T-helper 1 cell (primary cell): ENCODE measurements around the gene TRNT1.

ENCODE experiments used
- DNase-seq, 5 donors: peaks; one replicate each; pipeline ENCODE4 v3.0.0-alpha.2; 2012 to 2020
- total RNA-seq, 4 donors: gene quantifications; one replicate each; lab custom pipeline; 2026; lab: John Stamatoyannopoulos, UW

TRNT1 gene
- total RNA-seq: 52.4 to 98.0 (median 89.6) reads per million in 4 donors

DNA sequence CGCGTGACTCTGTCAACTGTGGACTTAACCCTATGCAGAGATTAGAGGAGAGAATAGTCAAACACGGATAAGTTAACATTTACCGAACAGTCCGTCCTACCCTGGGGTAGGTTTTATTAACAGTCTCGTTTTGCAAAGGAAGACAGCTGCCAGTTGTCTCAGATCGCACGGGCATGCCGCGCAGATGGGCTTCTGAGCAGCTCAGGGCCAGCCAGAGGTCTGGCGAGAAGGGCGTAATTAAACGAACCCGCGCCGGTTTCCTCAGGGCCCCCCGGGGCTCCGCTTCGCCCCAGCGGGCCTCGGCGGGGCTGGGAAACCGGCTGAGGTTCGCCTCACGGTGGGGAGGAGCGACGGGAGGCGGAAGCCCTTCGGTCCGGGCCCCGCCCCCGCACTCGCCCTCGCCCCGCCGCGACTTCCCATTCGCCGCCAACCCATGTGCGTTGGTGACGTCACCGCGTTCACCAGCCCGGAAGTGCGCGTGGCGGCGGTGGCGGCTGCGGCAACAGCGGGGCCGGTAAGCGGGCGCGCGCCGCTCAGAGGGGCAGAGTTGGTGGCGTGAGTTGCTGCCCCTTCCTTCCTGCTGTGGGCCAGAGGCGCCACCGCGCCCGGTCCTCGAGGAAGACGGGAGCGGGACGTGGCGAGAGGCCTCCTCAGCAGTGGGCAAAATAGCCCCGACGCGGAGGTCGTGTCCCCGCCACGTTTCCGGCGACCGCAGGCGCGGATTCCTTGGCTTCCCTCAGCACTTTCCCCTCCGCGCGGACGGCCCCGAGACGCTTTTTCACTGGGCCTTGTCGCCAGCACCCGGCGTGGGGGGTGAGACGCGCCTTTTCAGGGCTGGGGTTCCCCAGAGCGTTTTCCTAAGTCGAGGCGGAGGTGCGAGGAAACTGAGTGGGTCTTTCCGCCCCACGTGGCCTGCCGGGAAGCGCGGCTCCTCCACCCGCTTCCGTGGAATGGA, at the start of gene TRNT1:
Gene TRNT1 (plus strand): TSS at position 464 of the 955 bp plus-strand sequence. CDS start 2,101 bp downstream, outside the sequence.
- DNase-seq: peak; percentile 93 to 96 (median 93)

DNA sequence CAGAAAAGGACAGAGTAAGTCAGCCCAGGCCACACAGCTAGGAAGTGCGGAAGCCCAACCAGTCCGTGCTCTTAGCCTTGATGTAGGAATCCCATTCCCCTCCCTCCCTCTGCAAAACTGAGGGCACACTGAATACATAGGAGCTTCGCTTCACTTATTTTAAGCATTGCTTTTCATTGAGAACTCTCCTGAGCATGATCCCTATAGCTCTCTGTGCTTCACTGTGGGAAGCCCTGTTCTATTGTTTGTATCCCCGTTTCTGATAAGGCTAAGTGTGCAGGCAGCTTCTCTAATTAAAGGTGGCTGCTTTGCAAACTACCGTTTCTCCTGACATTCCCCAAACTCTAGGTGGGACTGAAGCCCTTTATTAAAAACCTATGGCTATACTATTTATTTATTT, 46.4 kb upstream of the TRNT1 start:
- DNase-seq: no peak

DNA sequence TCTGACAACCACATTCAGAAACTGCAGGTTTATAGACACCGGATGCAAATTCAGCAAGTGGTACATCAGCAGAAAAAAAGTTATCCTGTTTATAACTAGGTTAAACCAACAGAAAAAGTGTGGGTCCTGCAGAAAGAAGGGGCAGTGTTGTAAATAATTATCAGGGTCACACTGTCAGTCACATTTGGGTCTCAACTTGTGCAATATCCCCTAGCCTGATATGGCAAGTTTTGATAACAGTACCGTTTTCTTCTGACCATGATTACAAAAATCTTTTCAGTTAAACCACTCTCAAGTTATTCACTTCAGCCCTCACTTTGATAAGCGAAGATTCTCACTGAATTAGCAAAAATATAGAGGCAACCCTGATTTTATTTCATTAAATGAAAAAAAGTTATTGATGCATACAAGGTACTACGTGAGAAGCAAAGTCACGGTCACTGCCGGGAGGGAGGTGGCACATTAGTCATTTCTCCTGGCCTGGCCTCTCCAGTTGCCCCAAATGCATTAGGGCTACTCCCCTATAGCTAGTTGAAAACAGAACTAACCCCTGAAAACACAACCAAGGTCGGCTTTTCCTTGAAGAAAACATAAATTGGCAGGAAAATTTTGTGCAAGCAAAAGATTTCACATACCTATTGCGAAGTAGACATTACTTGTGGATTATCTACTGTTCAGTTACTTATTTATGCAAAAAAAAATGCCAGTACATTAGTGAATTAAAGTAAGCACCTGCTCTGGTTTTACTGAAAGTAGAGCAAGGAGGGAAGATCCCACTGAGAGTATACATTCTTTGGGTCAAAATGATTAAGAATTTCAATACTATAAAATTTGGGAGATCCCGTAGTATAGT, 45.1 kb upstream of the TRNT1 start:
- no peak for DNase-seq

GRCh38 chr3:3082234-3082924, 44.4 kb upstream of the TRNT1 start:
- no peak for DNase-seq

DNA sequence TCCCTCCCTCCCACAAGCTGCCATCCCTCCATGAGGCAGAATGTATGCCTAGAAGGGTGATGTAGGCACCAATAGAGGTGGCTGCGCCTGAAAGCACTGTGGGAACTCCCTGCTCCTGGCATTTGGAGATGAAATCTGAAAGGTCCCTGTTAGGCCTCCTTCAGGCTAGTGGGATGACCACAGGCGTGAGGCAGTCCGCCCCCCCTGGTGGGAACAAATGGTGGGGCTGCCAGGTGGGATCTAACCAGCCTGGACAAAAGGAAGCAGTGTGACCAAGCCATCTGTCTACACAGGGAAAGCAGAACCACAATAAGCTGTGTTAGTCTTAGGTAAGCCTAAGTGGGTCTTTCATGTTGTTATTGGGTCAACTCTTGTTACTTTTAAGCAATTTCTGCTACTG, 41.9 kb upstream of the TRNT1 start:
- no peak for DNase-seq

DNA sequence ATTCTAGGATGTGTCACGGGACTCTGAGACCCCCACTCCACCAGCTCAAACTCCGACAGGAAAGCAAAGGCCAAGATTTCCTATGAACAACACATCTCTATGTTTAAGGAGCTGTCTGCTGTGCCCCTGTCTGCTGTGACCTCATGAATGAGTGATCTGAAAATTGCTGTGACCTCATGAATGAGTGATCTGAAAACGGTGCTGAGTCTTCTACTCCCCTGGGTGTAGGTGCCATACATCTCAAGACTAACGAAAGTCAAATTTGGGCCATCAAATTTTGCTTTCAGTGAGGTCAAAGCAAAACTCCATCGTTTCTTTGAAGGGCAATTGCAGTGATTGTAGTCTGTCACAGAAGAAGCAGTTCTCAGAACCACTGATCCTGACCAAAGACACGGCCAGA, 41.0 kb upstream of the TRNT1 start:
- no peak for DNase-seq

DNA sequence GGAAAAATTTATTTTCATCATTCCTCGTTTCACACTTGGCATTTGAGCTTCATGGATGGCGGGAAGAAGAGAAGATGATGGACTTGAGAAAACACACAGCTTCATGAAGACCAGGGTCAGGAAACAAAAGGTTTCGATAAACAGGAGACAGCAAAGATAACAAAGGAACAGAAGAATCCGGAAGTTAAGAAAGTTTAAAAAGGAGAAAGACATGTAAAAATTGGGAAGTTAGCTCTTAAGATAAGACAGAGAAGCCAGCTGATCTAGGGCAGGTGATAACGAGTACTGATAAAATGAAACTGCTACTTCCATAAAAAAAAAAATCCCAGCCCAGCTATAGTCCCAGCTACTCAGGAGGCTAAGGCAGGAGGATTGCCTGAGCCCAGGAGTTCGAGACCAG, 40.5 kb upstream of the TRNT1 start:
- DNase-seq: no peak

DNA sequence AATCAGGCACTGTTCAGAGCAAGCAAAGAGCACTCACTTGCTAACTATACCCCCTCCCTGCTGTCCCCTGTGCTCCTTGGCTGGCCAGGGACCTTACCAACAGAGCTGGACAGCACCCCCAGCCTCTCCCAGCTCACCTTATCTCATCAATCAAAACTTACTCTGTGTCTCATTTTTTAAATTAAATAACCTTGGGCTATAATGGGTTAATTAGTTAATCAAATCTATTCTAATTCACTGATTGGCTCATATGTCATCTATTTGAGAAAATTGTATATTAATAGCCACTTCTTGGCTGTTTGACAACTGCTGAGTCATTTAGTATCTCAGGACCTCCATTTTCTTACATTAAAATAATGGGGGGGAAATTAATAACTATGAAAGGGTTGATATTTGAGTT, 39.5 kb upstream of the TRNT1 start:
- DNase-seq: no peak

- no peak for DNase-seq
These were observed 38.8 kb upstream of the TRNT1 start for GRCh38 chr3:3087716-3088465.

DNA sequence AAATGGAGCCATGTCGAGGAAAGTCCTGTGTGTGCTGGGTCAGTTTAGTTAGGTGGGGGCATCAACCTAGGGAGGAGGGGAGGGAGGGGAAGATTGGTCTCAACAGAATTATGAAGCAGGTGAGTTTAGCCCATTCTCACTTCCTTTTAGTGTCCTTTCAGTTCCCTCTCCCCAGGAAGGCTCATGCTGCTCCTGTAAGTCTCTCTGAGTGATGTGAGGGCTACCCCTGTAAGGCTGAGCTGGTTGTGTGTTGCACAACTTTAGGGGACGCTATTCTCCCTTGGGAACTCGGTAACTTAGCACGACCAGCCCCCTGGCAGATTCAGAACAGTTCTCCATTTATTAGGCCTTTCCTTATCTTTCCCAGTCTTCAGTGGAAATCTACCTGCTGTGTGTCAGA, 37.7 kb upstream of the TRNT1 start:
- DNase-seq: no peak

- no peak for DNase-seq
These were observed 28.8 kb upstream of the TRNT1 start for GRCh38 chr3:3097958-3098357.

DNA sequence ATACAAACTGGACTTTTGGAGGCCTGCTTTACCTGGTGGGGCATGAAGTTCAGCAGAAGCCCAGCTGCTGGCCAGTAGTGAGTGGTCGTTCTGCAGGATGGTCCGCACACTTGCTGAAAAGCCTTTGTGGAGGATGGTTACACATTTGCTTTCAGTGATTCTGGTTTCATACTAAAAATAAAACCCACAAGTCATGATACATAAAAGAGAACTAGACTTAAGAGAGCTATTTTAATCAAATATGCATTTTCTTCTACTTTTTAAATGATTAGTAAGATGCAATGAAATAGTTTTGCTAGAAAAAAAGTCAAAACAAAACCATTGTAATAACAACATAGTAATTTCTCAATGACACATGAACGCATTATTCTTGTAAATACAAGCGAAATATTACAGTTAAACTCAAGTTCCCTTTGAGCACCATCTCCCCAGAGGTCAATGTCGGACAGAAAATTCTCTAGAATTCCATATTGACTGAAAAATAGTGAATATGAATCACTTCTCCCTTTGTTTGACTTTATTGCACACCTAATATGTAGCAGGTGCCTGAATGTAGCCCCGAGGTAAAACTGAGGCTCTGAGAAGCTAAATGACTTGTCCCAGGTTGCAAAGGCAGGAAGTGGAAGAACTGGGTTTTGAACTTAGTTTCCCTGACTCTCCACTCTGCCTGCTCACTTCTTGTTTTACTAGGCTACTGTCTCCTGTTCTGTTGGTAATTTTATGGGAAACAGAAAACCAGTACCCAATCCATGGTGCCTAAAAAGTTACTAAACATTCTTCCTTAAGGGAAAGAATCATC, 24.9 kb upstream of the TRNT1 start:
- no peak for DNase-seq

- DNase-seq: no peak
These were observed 24.0 kb upstream of the TRNT1 start for GRCh38 chr3:3102751-3103150.

DNA sequence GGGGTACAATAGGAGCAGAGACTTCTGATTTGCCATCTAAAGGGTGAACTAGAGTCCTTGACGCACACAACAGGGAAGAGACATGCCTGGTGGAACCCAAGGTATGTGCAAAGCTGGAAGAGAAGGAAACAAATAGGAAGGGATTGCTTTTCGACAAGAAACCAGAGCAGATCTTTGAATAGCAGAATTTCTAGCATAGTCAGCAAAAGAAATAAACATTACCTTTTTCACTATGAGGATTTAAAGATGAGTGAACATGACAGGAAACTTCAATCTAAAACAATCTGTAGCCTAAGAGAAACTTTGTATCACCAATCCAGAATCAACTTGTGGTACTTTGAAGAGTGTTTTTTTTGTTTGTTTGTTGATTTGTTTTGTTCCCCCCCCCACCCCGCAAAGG, 21.5 kb upstream of the TRNT1 start:
- DNase-seq: no peak

DNA sequence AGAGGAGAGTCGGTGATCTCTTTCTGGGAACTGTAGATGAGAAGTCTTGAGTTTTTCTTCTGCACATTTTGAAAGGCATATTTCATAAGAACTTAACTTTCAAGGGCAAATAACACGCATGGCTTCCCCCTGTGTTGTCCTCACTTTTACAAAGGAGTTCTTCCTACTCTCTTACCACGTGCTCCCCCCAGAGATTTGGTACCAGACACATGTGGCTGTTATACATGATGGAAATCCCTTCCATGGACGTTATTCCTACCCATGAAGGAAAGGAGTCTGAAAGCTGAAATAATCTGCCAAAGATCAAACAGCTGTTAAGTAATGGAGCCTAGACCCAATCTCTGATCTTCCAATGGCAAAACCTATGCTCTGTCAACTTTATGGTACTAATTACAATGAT, 20.9 kb upstream of the TRNT1 start:
- no peak for DNase-seq

DNA sequence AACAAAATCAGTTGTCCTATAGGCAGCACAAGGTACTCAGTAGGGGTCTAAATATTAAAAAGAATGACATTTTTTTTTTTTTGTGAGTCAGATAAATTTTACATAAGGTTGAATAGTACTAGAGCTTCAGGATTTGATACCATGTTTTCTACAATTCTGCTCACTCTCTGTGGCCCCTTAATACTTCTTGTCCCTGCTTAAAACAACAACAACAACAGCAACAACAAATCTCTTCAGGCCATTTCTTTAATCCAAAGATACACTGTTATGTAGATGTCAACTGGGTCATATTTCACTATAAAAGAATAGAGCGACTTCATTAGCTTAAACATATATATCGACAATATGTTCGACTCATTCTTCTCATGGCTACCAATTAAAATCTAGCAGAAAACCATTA, 19.6 kb upstream of the TRNT1 start:
- no peak for DNase-seq

GRCh38 chr3:3107858-3108257, 18.9 kb upstream of the TRNT1 start:
- DNase-seq: no peak

DNA sequence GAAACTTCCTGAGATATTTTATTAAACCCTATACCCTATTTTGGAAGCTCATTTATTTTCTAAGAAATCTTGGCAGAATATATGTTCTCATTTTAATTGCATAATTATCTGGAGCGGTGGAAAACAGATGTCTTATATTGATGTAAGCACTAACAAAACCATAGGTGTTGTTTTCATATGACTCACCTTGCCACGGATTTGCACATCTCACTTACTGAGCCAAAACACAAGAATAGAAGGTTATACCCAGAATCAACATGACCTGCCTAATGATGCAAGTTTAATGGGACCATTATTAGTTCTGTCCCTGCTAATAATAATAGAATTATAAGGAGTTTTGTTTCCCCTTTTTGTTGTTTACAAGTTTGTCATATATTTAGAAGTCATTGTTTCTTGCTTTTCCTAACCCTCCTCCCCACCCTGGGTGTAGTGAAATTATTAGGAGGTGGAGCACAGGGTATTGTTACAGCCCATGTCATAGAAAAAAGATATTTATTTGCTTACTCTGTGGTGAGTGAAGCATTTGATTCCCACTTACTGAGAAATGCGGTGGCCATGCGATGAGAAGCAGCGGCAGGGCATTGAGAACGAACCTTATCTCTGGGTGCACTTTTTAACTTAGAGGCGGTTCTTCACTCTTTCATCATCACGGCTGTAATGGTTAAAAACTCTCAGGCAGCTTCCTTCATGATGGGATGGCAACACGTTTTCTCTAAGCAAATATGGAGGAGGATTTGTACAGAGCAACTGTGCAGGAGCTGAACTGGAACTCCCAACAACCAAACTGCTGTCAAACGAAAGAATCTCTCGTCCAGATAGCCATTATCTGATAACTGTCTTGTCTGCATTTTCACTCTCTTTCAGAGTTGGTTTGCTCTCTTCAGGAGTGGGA, 17.1 kb upstream of the TRNT1 start:
- no peak for DNase-seq

DNA sequence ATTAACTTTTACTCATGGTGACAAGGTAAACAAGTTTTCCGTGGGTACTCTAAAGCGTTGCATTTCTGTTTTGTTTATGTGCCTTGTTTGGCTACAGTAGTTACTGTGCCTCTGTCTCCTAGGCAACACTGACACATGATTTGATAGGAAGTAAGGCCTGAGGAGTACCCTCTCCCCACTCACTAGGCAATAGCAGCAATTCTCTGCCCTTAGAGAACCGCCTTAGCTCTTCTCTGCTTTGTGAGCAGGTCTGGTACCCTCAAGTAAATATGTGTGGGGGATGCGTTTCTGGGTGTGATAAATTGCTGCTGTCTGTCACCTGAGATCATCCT, 16.5 kb upstream of the TRNT1 start, which contains the start of gene IL5RA:
Gene IL5RA (minus strand): TSS at position 76 of the 332 bp plus-strand sequence. CDS start 5,390 bp downstream, outside the sequence.
- peak in 3 of 5 donors; percentile 6 to 21 (median 10) for DNase-seq

- no peak for DNase-seq
These were observed 15.9 kb upstream of the TRNT1 start for GRCh38 chr3:3110749-3111361.
